Liver (tissue), 9 donors: Measurements from ENCODE around the gene IGF2BP2. TPM values are rescaled to one million over a fixed set of nuclear protein-coding genes. Genes with fewer than 3 reads are reported as not detected.

Source experiments
- DNase-seq: peaks from one replicate; pipeline ENCODE4 v3.0.0-alpha.2; 2017; ENCODE audit warnings: low spot score
- H3K27ac ChIP-seq, 2 donors: one replicate each; pipeline ENCODE4 v1.7.0; 2013; ENCODE audit warnings: inconsistent platforms in 2 of 2, low read length in 2 of 2, control low read depth in 1 of 2, low read depth in 1 of 2, mild to moderate bottlenecking in 1 of 2
- H3K27me3 ChIP-seq, 4 donors: one replicate each; pipeline versions ENCODE4 v1.6.1 to v1.7.0; 2013; ENCODE audit warnings: low read length in 3 of 4, inconsistent platforms in 1 of 4, mild to moderate bottlenecking in 1 of 4, moderate library complexity in 1 of 4; ENCODE audit not compliant: control insufficient read depth in 4 of 4, insufficient read depth in 4 of 4
- H3K36me3 ChIP-seq, 4 donors: one replicate each; pipeline versions ENCODE4 v1.6.1 to v1.7.0; 2013; ENCODE audit warnings: low read length in 3 of 4, mild to moderate bottlenecking in 3 of 4, low read depth in 1 of 4, moderate library complexity in 1 of 4; ENCODE audit not compliant: control insufficient read depth in 4 of 4, insufficient read depth in 3 of 4
- H3K4me1 ChIP-seq, 4 donors: one replicate each; pipeline versions ENCODE4 v1.6.1 to v1.7.0; 2013; ENCODE audit warnings: low read length in 3 of 4, mild to moderate bottlenecking in 3 of 4, moderate library complexity in 1 of 4; ENCODE audit not compliant: control insufficient read depth in 4 of 4, insufficient read depth in 4 of 4
- H3K4me3 ChIP-seq, 3 donors: one replicate each; pipeline versions ENCODE4 v1.6.1 to v1.7.0; 2013; ENCODE audit warnings: low read length in 3 of 3, control low read depth in 1 of 3, low read depth in 1 of 3, mild to moderate bottlenecking in 1 of 3
- H3K9ac ChIP-seq, 2 donors: one replicate each; pipeline ENCODE4 v1.7.0; 2013; ENCODE audit warnings: low read length in 2 of 2, mild to moderate bottlenecking in 2 of 2, moderate library complexity in 2 of 2, control low read depth in 1 of 2, low read depth in 1 of 2
- H3K9me3 ChIP-seq, 4 donors: one replicate each; pipeline versions ENCODE4 v1.6.1 to v1.7.0; 2013; ENCODE audit warnings: low read length in 3 of 4; ENCODE audit not compliant: control insufficient read depth in 4 of 4
- EGR1 ChIP-seq, 2 donors: IDR thresholded peaks; 2 replicates each; pipeline ENCODE4 v1.6.1; 2016 to 2018; ENCODE audit warnings: antibody characterized with exemption in 2 of 2, low read depth in 2 of 2
- FOXA1 ChIP-seq: IDR thresholded peaks from 2 replicates; pipeline ENCODE4 v1.6.1; 2016; ENCODE audit warnings: antibody characterized with exemption
- GABPA ChIP-seq, 2 donors: IDR thresholded peaks in 1 of 2; conservative IDR thresholded peaks in 1 of 2; 2 replicates each; pipeline ENCODE4 v1.6.1; 2016; ENCODE audit warnings: antibody characterized with exemption in 2 of 2, mild to moderate bottlenecking in 1 of 2, moderate library complexity in 1 of 2
- HNF4A ChIP-seq, 2 donors: conservative IDR thresholded peaks; 2 replicates each; pipeline ENCODE4 v1.6.1; 2016; ENCODE audit warnings: antibody characterized with exemption in 2 of 2, mild to moderate bottlenecking in 2 of 2
- JUND ChIP-seq, 2 donors: IDR thresholded peaks; 2 replicates each; pipeline ENCODE4 v1.6.1; 2016; ENCODE audit warnings: antibody characterized with exemption in 2 of 2
- NR2F2 ChIP-seq: IDR thresholded peaks from 2 replicates; pipeline ENCODE4 v1.6.1; 2016; ENCODE audit warnings: antibody characterized with exemption
- RXRA ChIP-seq, 2 donors: IDR thresholded peaks; 2 replicates each; pipeline ENCODE4 v1.6.1; 2017 to 2018; ENCODE audit warnings: antibody characterized with exemption in 2 of 2, mild to moderate bottlenecking in 1 of 2
- WGBS: extraction: QIAGEN DNeasy Blood & Tissue Kit; methylation state at CpG from one replicate; pipeline ENCODE4 v1.1.7; 2013; 5-methylcytosine and 5-hydroxymethylcytosine counted together
- polyA plus RNA-seq, 2 donors: library from polyadenylated mRNA; stranded (reverse) in 1 of 2; unstranded in 1 of 2; fragments of 200-250 nt in 1 of 2; fragments of >200 nt in 1 of 2; fragmentation: Nextera tagmentation in 1 of 2; extraction: Ambion mirVana in 1 of 2; gene quantifications; one replicate each; pipeline versions ENCODE4 v1.2.1 to v1.2.3, GENCODE V29; 2013 to 2015
- total RNA-seq, 2 donors: library from RNA; depleted of rRNA; stranded (reverse); fragments of >200 nt; gene quantifications; one replicate each; pipeline ENCODE4 v1.2.3, GENCODE V29; 2014
- TF ChIP-seq, protein P1 (sequence below): fragments of 150-350 bp; IDR thresholded peaks from 2 replicates; pipeline ENCODE4 v1.5.1; 2017; ENCODE audit warnings: improper control_type of control experiment, low read depth, low read length; ENCODE audit not compliant: missing input control
- TF ChIP-seq, protein P2 (sequence below): IDR thresholded peaks from 2 replicates; pipeline ENCODE4 v1.6.1; 2016; ENCODE audit warnings: antibody characterized with exemption
- TF ChIP-seq, protein P3 (sequence below): IDR thresholded peaks from 2 replicates; pipeline ENCODE4 v1.6.1; 2016; ENCODE audit warnings: antibody characterized with exemption
- TF ChIP-seq, protein P4 (sequence below): IDR thresholded peaks from 2 replicates; pipeline ENCODE4 v1.6.1; 2016; ENCODE audit warnings: antibody characterized with exemption, mild to moderate bottlenecking
- donor health status: healthy.
- donor health status: healthy.
- donor health status: healthy.
- donor health status: healthy.
- donor health status: healthy.

The IGF2BP2 gene
- total and polyA plus RNA-seq, 4 donors: 0.67 to 35.0 (median 1.7) TPM

- Histone ChIP-seq H3K4me1 (peaks cover 0 to 6% (median 0%) of the 10 kb centered on the region in 4 donors), H3K36me3 (no peaks in the 10 kb centered on the region), H3K27ac (no peak overlapping the region), H3K9ac (no peak overlapping the region), H3K9me3 (no peaks in the 10 kb centered on the region), H3K4me3 (no peak overlapping the region), H3K27me3 (no peaks in the 10 kb centered on the region)
- no peak for DNase-seq
- 89% methylated on average over 1 of the region's 1 CpG for WGBS
- TF ChIP-seq FOXA1 (no peak), JUND (IDR thresholded peaks at IDR 0.05) (no peak), GABPA (IDR thresholded peaks at IDR 0.05 in 1 of 2, conservative IDR thresholded peaks at IDR 0.05 in 1 of 2) (no peak), RXRA (IDR thresholded peaks at IDR 0.05) (no peak), NR2F2 (no peak)
- TF ChIP-seq, protein P1, sequence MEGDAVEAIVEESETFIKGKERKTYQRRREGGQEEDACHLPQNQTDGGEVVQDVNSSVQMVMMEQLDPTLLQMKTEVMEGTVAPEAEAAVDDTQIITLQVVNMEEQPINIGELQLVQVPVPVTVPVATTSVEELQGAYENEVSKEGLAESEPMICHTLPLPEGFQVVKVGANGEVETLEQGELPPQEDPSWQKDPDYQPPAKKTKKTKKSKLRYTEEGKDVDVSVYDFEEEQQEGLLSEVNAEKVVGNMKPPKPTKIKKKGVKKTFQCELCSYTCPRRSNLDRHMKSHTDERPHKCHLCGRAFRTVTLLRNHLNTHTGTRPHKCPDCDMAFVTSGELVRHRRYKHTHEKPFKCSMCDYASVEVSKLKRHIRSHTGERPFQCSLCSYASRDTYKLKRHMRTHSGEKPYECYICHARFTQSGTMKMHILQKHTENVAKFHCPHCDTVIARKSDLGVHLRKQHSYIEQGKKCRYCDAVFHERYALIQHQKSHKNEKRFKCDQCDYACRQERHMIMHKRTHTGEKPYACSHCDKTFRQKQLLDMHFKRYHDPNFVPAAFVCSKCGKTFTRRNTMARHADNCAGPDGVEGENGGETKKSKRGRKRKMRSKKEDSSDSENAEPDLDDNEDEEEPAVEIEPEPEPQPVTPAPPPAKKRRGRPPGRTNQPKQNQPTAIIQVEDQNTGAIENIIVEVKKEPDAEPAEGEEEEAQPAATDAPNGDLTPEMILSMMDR: no peak
- TF ChIP-seq, protein P2, sequence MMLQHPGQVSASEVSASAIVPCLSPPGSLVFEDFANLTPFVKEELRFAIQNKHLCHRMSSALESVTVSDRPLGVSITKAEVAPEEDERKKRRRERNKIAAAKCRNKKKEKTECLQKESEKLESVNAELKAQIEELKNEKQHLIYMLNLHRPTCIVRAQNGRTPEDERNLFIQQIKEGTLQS: no peak
- TF ChIP-seq, protein P3, sequence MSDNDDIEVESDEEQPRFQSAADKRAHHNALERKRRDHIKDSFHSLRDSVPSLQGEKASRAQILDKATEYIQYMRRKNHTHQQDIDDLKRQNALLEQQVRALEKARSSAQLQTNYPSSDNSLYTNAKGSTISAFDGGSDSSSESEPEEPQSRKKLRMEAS: no peak
- TF ChIP-seq, protein P4, sequence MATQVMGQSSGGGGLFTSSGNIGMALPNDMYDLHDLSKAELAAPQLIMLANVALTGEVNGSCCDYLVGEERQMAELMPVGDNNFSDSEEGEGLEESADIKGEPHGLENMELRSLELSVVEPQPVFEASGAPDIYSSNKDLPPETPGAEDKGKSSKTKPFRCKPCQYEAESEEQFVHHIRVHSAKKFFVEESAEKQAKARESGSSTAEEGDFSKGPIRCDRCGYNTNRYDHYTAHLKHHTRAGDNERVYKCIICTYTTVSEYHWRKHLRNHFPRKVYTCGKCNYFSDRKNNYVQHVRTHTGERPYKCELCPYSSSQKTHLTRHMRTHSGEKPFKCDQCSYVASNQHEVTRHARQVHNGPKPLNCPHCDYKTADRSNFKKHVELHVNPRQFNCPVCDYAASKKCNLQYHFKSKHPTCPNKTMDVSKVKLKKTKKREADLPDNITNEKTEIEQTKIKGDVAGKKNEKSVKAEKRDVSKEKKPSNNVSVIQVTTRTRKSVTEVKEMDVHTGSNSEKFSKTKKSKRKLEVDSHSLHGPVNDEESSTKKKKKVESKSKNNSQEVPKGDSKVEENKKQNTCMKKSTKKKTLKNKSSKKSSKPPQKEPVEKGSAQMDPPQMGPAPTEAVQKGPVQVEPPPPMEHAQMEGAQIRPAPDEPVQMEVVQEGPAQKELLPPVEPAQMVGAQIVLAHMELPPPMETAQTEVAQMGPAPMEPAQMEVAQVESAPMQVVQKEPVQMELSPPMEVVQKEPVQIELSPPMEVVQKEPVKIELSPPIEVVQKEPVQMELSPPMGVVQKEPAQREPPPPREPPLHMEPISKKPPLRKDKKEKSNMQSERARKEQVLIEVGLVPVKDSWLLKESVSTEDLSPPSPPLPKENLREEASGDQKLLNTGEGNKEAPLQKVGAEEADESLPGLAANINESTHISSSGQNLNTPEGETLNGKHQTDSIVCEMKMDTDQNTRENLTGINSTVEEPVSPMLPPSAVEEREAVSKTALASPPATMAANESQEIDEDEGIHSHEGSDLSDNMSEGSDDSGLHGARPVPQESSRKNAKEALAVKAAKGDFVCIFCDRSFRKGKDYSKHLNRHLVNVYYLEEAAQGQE: no peak
These were observed 84.7 kb downstream of the IGF2BP2 start for GRCh38 chr3:185740133-185740532.

- Histone ChIP-seq H3K4me1 (peaks cover 0 to 6% (median 0%) of the 10 kb centered on the region in 4 donors), H3K4me3 (no peak overlapping the region), H3K27me3 (no peaks in the 10 kb centered on the region), H3K9me3 (no peaks in the 10 kb centered on the region), H3K36me3 (no peaks in the 10 kb centered on the region), H3K9ac (no peak overlapping the region), H3K27ac (no peak overlapping the region)
- TF ChIP-seq HNF4A (conservative IDR thresholded peaks at IDR 0.05): no peak
- no peak for TF ChIP-seq NR2F2
- TF ChIP-seq EGR1 (IDR thresholded peaks at IDR 0.05; ENCODE audit: low read depth in 2 of 2): no peak
- TF ChIP-seq, protein P1: no peak
- no peak for DNase-seq
- 68% methylated on average over 5 of the region's 5 CpGs for WGBS
These were observed 85.6 kb downstream of the IGF2BP2 start for GRCh38 chr3:185739264-185739701.
